PC-9 (cell line): Measurements from ENCODE around the gene COMT. TPM values are rescaled to one million over a fixed set of nuclear protein-coding genes. Genes with fewer than 3 reads are reported as not detected.

ENCODE experiments used
- BruUV-seq: library from RNA; stranded (reverse); fragments of 400-500 nt; replicated peaks from 2 replicates; lab custom pipeline; 2021; lab: Mats Ljungman, UMichigan
- CTCF ChIA-PET: fragments of 300-600 bp; sonication (Branson Sonifier 250); formaldehyde crosslinking; loops from one replicate; lab custom pipeline; 2022; ENCODE audit warnings: antibody characterized with exemption; lab: Charles Lee
- POLR2A ChIA-PET: fragments of 300-600 bp; sonication (Branson Sonifier 250); formaldehyde crosslinking; loops from one replicate; lab custom pipeline; 2022; ENCODE audit warnings: antibody characterized with exemption; ENCODE audit not compliant: unreplicated experiment; lab: Charles Lee
- DNase-seq, 2 experiments: peaks; one replicate each; pipeline versions ENCODE4 v3.0.0 to v3.0.0-alpha.2; 2015 to 2022; ENCODE audit warnings: mixed read lengths in 1 of 2
- H2AFZ ChIP-seq: fragments of 200-600 bp; sonication (generic); 2 replicates; pipeline ENCODE4 v1.8.1; 2017; ENCODE audit warnings: antibody characterized with exemption
- H3F3A ChIP-seq: fragments of 200-600 bp; sonication (generic); 2 replicates; pipeline ENCODE4 v1.8.1; 2017; ENCODE audit warnings: antibody characterized with exemption, mild to moderate bottlenecking, low read depth; ENCODE audit not compliant: insufficient read depth
- H3K27ac ChIP-seq: fragments of 200-600 bp; sonication (generic); 2 replicates; pipeline ENCODE4 v1.6.1; 2016; ENCODE audit warnings: mixed run types
- H3K27me3 ChIP-seq: fragments of 200-600 bp; sonication (generic); 2 replicates; pipeline ENCODE4 v1.6.1; 2016; ENCODE audit warnings: low read depth, mixed run types; ENCODE audit not compliant: insufficient read depth
- H3K36me3 ChIP-seq: fragments of 200-600 bp; sonication (generic); 2 replicates; pipeline ENCODE4 v1.6.1; 2016; ENCODE audit warnings: low read depth, mixed run types
- H3K4me1 ChIP-seq: fragments of 200-600 bp; sonication (generic); replicated peaks from 2 replicates; pipeline ENCODE4 v1.6.1; 2016; ENCODE audit warnings: mixed run types; ENCODE audit not compliant: insufficient read depth
- H3K4me2 ChIP-seq: fragments of 200-600 bp; sonication (generic); 2 replicates; pipeline ENCODE4 v1.6.1; 2017; ENCODE audit warnings: mixed run types
- H3K4me3 ChIP-seq: fragments of 200-600 bp; sonication (generic); 2 replicates; pipeline ENCODE4 v1.6.1; 2016; ENCODE audit warnings: mixed run types
- H3K79me2 ChIP-seq: fragments of 200-600 bp; sonication (generic); 2 replicates; pipeline ENCODE4 v1.6.1; 2017; ENCODE audit warnings: low read depth, mixed run types
- H3K9me2 ChIP-seq: fragments of 200-600 bp; sonication (generic); 2 replicates; pipeline ENCODE4 v1.8.1; 2017; ENCODE audit warnings: mild to moderate bottlenecking; ENCODE audit not compliant: insufficient read depth
- H3K9me3 ChIP-seq: fragments of 200-600 bp; sonication (generic); 2 replicates; pipeline ENCODE4 v1.8.1; 2016; ENCODE audit warnings: low read depth; ENCODE audit not compliant: insufficient read depth
- H4K20me1 ChIP-seq: fragments of 200-600 bp; sonication (generic); 2 replicates; pipeline ENCODE4 v1.8.1; 2017; ENCODE audit not compliant: insufficient read depth
- EZH2 ChIP-seq: fragments of 200-600 bp; sonication (generic); IDR thresholded peaks from 2 replicates; pipeline ENCODE4 v1.8.0; 2017; ENCODE audit warnings: antibody characterized with exemption, low read depth
- intact Hi-C: fragments of 100-400 bp; cut with micrococcal nuclease; formaldehyde crosslinking; loops from one replicate; pipeline ENCODE4 v1.10.0; 2022; ENCODE audit not compliant: unreplicated experiment
- total RNA-seq: library from RNA; stranded (reverse); gene quantifications from 2 replicates; pipeline ENCODE4 v1.2.3, GENCODE V29; 2021
- TF ChIP-seq, protein P1 (sequence below): fragments of 200-600 bp; sonication (generic); conservative IDR thresholded peaks from 2 replicates; pipeline ENCODE4 v1.6.1; 2017; ENCODE audit warnings: mixed run types, antibody characterized with exemption, mild to moderate bottlenecking, moderate library complexity

Gene COMT
- total RNA-seq, 1 experiment from 2014 or later: 99.9 TPM

DNA sequence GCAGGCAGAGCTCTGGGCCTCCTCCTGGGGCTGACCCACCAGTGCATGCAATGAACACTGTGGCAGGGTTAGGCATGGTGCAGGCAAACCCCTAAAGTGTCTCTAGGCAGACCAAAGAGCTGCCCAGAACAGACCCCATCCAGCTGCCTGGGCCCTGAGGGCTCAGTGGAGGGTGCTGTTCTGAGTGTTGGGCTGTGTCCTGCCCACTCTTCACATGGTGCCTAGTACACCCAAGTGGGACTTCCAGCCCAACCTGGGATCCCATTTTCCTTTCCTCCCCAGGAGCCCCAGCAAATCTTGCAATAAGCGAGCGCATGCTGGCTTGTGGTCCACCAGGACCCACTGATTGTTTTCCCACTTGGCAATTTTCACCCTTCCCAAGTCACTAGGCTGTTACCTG is 48.6 kb downstream of the COMT start:
- no peaks in the 10 kb centered on the region for H3K9me3 ChIP-seq
- intact Hi-C loops: no loop called here
- no peaks in the 10 kb centered on the region for H3K79me2 ChIP-seq
- no peaks in the 10 kb centered on the region for H3K36me3 ChIP-seq
- BruUV-seq: no TSS peak
- H2AFZ ChIP-seq: no peak overlapping the region
- H3K27ac ChIP-seq: no peak overlapping the region
- H4K20me1 ChIP-seq: no peaks in the 10 kb centered on the region
- TF ChIP-seq, protein P1, sequence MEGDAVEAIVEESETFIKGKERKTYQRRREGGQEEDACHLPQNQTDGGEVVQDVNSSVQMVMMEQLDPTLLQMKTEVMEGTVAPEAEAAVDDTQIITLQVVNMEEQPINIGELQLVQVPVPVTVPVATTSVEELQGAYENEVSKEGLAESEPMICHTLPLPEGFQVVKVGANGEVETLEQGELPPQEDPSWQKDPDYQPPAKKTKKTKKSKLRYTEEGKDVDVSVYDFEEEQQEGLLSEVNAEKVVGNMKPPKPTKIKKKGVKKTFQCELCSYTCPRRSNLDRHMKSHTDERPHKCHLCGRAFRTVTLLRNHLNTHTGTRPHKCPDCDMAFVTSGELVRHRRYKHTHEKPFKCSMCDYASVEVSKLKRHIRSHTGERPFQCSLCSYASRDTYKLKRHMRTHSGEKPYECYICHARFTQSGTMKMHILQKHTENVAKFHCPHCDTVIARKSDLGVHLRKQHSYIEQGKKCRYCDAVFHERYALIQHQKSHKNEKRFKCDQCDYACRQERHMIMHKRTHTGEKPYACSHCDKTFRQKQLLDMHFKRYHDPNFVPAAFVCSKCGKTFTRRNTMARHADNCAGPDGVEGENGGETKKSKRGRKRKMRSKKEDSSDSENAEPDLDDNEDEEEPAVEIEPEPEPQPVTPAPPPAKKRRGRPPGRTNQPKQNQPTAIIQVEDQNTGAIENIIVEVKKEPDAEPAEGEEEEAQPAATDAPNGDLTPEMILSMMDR: no peak
- no peak for TF ChIP-seq EZH2
- H3F3A ChIP-seq: no peaks in the 10 kb centered on the region
- no peak overlapping the region for H3K4me2 ChIP-seq
- ChIA-PET CTCF (no interaction called here), POLR2A (interaction anchor here (0.8 kb wide), 1 partner anchor 31 kb away, joined by 4 read pairs; the partner anchor contains the start of gene TANGO2)
- H3K9me2 ChIP-seq: no peaks in the 10 kb centered on the region
- peaks cover 8% of the 10 kb centered on the region; the same call in 1 of the 2 replicates for H3K4me1 ChIP-seq
- no peak for DNase-seq
- H3K27me3 ChIP-seq: no peaks in the 10 kb centered on the region
- no peak overlapping the region for H3K4me3 ChIP-seq

DNA sequence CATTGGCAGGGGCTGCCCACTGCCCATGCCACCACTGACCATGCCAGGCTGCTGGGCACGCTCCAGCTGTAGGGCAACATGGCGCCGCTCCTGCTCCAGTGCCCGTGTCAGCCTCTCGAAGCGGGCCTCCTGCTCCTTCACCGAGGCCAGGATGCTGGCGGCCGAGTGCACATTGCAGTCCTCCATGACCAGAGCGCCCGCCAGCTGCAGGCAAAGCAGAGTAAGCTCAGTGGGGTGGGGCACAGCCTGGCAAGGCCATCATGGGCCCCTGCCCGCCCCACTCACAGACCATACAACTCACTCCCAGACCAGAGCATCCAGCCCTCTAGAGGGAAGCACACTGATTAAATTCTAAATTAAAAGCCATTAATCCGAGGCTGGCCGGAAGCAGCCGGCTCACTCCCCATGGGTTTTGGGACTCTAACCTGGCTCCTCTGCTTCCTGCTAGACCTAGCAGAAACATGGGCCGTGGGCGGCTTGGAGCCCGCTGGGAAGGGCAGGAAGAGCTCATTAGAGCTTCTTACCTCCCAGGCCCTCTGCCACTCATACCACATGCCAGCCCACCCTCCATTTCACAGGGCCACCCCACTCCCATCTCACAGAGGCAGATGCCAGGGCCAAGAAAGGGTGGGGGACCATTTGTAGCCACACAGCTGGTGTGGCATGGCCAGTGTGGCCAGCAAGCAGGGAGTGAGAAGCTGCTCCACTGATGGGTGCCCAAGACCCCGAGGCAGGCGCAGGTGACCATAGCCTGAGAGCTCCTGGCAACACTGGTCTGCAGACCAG is 49.2 kb downstream of the COMT start:
- no peaks in the 10 kb centered on the region for H3K27me3 ChIP-seq
- no peaks in the 10 kb centered on the region for H3K36me3 ChIP-seq
- no peaks in the 10 kb centered on the region for H3K79me2 ChIP-seq
- no peaks in the 10 kb centered on the region for H3K9me2 ChIP-seq
- CTCF ChIA-PET: interaction anchor here (0.6 kb wide), 1 partner anchor 379 kb away, joined by 3 read pairs; no protein-coding TSS in a partner anchor
- H3F3A ChIP-seq: no peaks in the 10 kb centered on the region
- H3K4me2 ChIP-seq: no peak overlapping the region
- no TSS peak for BruUV-seq
- H3K4me3 ChIP-seq: no peak overlapping the region
- no peak overlapping the region for H2AFZ ChIP-seq
- no peaks in the 10 kb centered on the region for H4K20me1 ChIP-seq
- no peak overlapping the region for H3K27ac ChIP-seq
- peaks cover 5% of the 10 kb centered on the region; the same call in 1 of the 2 replicates for H3K4me1 ChIP-seq
- H3K9me3 ChIP-seq: no peaks in the 10 kb centered on the region
- TF ChIP-seq, protein P1: no peak
- TF ChIP-seq EZH2: no peak
- POLR2A ChIA-PET: interaction anchor here (0.8 kb wide), 1 partner anchor 30 kb away, joined by 4 read pairs; the partner anchor contains the start of gene TANGO2
- DNase-seq: no peak
- intact Hi-C loops: no loop called here

DNA sequence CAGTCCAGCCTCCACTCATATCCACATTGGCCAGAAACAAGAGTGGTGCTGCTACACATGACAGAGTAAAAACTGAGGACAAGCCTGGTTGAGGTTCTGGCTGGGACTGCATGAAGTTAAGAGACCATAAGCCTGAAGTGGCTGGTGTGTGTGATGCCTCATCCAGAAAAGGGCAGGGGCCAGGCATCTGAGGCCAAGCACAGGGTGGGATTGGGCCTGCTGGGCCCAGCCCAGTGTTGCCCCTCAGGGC is 49.7 kb downstream of the COMT start:
- H3K4me3 ChIP-seq: no peak overlapping the region
- intact Hi-C loops: no loop called here
- H3K9me3 ChIP-seq: no peaks in the 10 kb centered on the region
- POLR2A ChIA-PET: no interaction called here
- H2AFZ ChIP-seq: no peak overlapping the region
- CTCF ChIA-PET: no interaction called here
- BruUV-seq: no TSS peak
- no peak overlapping the region for H3K27ac ChIP-seq
- DNase-seq: no peak
- no peak for TF ChIP-seq EZH2
- H3K4me1 ChIP-seq: 0 out of 2 replicates have a peak, but pooled peaks cover under 1% of the 10 kb centered on the region
- H4K20me1 ChIP-seq: no peaks in the 10 kb centered on the region
- H3K27me3 ChIP-seq: no peaks in the 10 kb centered on the region
- H3F3A ChIP-seq: no peaks in the 10 kb centered on the region
- no peaks in the 10 kb centered on the region for H3K36me3 ChIP-seq
- no peaks in the 10 kb centered on the region for H3K79me2 ChIP-seq
- H3K9me2 ChIP-seq: no peaks in the 10 kb centered on the region
- H3K4me2 ChIP-seq: no peak overlapping the region
